GM08714 (cell line): ENCODE data around the gene AGK.

ENCODE experiments used
- H3K4me3 ChIP-seq: fragments of 200-500 bp; sonication (Bioruptor generic); 2 replicates; pipeline ENCODE4 v1.5.1; 2014; ENCODE audit warnings: mild to moderate bottlenecking, low read length, inconsistent platforms
- ZNF274 ChIP-seq: IDR thresholded peaks from 2 replicates; pipeline ENCODE4 v1.6.1; 2012; ENCODE audit warnings: mild to moderate bottlenecking, low read depth, low read length

The AGK gene

DNA sequence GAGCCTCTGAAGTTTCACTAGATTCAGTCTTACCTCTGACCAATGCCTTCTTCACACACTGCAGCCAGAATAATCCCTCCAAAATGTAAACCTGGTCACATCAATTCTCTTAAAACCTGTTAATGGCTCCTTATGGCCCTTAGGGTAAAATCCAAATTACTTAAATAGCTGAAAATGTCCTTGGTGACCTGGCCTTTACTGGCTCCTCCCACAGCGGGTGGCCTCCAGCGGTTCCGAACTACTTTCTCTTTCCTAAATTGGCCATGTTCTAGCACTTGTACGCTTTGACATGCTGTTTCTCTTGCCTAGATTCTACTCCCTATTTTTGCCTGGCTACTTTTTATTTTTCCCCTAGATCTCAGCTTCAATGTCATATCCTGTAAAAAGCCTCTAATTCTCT, 36.1 kb downstream of the AGK start:
- no peak overlapping the region for H3K4me3 ChIP-seq
- no peak for TF ChIP-seq ZNF274

DNA sequence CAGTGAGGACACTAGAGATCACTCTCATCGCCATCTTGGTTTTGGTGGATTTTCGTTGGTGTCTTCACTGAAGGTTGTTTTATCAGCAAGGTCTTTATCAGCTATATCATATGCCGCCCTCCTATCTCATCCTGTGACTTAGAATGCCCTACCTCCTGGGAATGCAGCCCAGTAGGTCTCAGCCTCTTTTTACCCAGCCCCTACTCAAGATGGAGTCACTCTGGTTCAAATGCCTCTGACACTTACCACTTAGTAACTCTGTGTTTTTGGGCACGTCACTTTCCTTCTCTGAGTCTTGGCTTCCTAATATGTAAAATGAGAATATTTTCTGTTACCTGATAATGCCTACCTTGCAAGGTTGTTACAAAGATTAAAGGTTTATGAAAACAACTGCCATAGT, 37.7 kb downstream of the AGK start:
- no peak for TF ChIP-seq ZNF274
- no peak overlapping the region for H3K4me3 ChIP-seq

DNA sequence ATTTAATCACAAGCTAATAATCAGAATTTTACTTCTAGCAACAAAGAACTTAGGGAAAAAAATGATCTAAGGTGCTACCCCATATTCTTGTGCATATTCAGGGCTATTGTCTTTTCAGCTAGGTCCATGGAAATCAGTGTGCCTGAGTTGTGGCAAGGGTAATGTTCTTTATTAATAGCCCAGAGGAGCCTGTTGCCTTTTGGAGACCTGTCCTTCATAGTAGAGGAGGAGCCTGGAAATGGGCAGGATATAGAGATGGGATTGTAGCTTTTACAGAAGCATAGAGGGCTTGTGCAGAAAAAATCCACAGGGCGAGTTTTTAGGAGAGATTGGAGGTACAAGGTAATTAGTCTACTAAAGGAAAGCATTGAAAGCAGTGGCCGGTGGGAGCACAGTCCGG, 38.9 kb downstream of the AGK start:
- no peak overlapping the region for H3K4me3 ChIP-seq
- no peak for TF ChIP-seq ZNF274

DNA sequence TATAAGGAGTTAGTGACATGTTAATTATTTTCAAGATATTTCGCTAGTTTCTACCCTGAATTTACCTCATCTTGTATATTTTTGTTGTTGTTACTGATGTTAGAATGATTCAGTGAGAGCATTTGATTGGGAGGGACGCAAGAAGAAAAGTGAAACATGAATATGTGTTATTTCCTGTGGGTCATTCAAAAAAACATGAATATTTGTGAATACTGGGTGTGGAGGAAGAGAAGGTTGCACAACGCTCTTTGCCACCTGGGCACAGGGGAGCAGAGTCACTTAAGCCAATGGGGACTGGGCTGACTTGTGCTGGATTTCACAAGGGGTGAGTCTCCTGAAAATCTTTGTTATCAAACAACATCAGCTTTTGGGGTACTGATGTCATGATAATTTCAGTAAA, 39.5 kb downstream of the AGK start:
- no peak overlapping the region for H3K4me3 ChIP-seq
- TF ChIP-seq ZNF274, result no peak

DNA sequence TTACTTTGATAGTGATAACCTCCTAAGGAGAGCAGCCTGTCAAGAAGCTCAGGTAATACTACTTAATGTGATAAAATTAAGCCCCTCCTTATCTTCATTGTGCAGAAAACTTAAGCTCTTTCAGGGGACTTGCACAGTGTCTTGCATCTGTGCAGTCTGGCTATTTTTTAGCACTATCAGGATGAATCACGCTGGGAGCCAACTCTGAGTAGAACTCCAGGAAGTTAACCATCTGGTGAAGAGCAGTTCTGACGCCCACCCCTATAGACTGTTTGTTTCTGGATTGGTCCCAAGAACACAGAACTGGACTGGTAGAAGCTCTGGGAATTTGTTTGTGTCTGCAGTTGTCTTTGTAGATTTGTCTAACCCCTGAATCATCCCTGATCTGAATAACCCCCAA, 41.9 kb downstream of the AGK start:
- no peak overlapping the region for H3K4me3 ChIP-seq
- no peak for TF ChIP-seq ZNF274

DNA sequence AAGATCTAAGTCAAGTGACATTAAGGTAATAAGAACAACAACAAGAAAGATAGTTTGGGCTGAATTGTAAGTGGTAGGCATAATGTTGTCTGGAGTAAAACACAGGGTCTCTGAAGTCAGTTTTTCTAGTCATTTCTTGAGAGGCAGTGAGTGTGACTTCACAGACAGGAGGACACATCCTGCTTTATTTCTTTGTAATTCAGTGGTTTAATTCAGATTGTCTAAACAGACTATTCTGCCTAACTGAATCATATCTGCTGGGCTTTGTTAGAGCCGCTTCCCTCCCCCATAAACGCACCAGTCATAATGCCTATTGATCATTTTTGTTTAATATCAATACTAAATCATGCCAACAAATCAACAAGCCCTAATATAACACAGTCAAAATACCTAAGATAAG, 46.8 kb downstream of the AGK start:
- no peak for TF ChIP-seq ZNF274
- no peak overlapping the region for H3K4me3 ChIP-seq

DNA sequence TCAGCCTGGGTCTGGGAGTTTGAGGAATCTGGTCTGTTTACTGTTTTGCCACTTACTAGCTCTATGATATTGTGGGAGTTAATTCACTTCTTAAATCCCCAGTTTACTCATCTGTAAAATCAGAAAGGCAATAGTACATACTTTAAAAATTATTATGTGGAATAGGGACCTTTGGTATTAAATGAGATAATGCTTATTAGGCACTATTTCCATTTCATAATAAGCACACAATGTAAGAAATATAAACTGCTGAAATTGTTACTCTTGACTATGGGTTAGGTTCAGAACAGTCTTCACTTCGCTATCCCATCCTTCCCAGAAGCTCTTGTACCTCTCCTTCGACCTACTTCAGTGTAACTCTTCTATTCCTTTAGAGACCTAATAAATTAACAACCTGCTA, 47.2 kb downstream of the AGK start:
- TF ChIP-seq ZNF274, result no peak

DNA sequence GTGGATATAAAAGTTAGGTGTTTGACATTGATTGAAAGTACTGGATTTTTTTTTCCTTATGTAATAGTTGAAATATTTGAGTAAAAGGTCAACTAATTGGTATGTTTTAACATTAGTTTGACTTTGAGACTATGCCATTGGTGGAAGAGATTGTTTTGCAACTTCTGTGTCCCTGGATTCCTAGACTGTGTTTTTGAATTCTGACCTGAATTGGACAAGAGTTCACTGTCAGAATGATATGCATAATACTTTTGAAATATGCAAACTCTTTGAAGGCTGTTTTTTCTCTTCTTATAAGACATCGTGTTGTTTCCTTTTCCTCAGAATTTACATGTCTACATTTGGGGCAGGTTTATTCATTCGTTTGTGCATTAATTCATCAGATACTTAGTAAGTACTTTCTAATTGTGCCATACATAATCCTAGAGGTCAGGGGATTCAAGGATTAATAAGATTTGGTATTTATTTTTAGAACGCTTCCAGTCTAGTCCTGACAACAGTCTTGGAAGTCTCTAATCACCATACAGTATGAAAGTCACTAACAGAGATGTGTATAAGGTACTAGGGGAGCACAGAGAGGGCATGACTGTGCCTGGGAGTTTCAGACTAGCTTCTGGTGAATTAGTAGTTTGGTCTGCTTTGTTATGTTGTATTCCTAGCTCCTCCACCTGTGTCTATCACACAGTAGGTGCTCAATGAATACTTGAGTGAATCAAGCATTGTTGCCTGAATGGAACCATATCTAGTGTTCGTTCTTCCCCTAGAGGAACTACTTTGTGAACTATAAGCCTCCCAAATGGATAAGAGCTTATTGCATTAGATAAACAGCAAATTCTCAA, 49.2 kb downstream of the AGK start:
- no peak for TF ChIP-seq ZNF274

More for the DNA sequence above, 47.2 kb downstream of the AGK start:
- H3K4me3 ChIP-seq, result no peak overlapping the region

DNA sequence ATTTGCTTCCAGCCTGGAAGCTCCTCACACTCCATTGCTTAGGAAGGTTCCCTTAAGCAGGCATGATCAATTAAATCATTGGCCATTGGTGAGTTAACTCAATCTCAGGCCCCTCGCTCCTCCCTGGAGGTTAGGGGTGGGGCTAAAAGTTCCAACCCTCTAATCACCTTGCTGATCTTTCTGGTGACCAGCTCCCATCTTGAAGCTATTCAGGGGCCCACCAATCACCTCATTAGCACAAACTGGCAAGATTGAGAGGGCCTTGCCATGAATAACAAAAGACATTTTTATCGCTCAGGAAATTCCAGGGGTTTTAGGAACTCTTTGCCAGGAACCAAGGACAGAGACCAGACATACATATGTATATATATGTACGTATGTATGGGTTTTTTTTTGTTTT, 58.4 kb downstream of the AGK start:
- TF ChIP-seq ZNF274, result no peak
- H3K4me3 ChIP-seq, result no peak overlapping the region

More for the DNA sequence above, 49.2 kb downstream of the AGK start:
- no peak overlapping the region for H3K4me3 ChIP-seq

DNA sequence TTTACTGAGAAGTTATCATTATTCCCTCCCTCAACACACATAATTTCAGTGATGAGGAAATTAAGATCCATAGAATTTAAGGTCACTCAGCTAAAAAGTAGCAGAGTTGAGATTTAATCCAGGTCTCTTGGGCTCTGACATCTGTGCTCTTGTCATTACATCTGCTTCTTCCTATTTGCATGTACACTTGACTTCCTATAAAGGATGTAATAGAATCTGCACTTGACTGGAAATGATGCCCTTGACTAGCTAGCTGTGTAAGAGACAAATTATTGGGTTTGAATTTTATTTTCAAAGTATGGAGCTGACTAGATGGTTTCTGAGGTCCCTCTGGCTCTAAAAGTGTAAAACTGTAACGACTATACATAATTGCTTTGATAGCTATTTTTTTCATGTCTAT, 59.5 kb downstream of the AGK start:
- H3K4me3 ChIP-seq, result no peak overlapping the region
- no peak for TF ChIP-seq ZNF274

DNA sequence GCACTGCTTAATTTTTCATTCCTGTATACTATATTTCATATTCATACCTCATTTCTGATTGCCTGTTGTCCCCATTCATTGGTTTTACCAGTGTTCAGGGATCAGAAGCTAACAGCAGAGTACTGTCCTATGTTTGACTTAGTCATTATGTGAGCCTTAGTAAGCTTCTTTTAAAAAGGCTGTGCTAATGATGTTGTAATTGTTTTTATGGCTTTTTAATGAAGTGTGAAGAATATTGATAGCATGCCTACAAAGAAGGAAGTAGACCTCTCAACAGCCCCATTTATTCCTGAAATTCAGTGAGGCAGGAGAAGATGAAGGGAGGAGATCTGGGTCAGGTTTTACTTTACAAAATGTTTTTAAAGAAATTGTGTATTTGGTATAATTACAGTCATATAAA, 61.7 kb downstream of the AGK start:
- no peak overlapping the region for H3K4me3 ChIP-seq
- no peak for TF ChIP-seq ZNF274

DNA sequence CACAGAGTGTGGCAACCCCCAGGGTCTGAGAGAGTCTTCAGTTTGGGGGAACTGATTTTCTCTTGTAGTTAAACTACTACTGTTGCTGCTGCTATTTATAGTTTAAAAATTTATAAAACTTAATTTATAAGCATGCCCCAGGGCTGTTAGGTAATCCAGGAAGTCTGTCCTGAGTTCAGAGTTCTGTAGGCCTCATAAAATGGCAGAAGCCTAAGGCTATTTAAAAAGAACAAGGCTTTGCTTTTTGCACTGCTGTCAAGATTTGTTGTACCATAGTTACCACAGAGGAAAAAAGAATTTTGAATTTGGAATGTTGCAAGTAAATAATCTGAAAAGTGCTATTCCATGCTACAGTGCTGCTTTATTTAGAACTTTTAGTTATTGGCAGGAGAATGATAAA, 66.1 kb downstream of the AGK start:
- no peak for TF ChIP-seq ZNF274
- H3K4me3 ChIP-seq, result no peak overlapping the region

DNA sequence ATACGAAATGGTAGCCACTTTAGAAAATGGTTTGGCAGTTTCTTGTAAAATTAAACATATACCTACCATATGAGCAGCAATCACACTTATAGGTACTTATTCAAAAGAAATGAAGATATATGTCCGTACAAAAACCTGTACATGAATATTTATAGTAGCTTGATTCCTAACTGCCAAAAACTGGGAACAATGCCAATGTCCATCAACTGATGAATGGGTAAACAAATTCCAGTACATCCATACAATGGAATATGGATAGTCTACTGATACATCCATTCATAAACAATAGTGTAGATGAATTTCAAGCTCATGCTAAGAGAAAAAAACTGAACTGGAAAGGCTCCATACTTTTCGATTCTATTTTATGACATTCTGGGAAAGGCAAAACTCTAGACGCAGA, 68.5 kb downstream of the AGK start:
- TF ChIP-seq ZNF274, result no peak
- no peak overlapping the region for H3K4me3 ChIP-seq

DNA sequence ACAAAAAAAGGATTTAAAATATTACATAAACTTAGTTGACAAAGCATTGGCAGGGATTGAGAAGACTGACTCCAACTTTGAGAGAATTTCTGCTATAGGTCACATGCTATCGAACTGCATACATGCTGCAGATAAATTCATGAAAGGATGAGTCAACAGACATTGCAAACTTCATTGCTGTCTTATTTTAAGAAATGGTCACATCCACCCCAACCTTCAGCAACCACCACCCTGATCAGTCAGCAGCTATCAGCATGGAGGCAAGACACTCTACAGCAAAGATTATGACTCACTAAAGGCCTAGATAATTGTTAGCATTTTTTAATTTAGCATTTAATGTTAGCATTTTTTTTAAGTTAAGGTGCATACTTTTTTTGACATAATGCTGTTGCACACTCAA, 73.6 kb downstream of the AGK start:
- no peak overlapping the region for H3K4me3 ChIP-seq
- no peak for TF ChIP-seq ZNF274

DNA sequence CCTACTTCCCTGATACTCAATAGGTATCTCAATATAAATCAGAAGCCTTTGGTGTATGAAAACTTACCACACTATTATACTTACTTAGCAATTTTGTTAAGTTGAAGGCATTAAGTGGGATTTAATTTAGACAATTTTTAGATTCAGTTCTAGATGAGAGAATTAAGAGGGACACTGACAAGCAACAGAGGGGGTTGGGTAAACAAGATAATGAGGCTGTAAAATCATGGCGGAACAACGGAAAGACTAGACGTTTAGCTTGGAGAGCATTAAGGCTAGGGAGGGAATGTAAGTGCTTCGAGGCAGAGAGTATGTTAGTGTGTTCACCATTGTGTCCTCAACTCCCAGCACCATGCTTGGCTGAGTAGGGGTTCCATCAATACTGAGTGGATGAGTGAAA, 79.4 kb downstream of the AGK start:
- no peak for TF ChIP-seq ZNF274
- H3K4me3 ChIP-seq, result no peak overlapping the region

DNA sequence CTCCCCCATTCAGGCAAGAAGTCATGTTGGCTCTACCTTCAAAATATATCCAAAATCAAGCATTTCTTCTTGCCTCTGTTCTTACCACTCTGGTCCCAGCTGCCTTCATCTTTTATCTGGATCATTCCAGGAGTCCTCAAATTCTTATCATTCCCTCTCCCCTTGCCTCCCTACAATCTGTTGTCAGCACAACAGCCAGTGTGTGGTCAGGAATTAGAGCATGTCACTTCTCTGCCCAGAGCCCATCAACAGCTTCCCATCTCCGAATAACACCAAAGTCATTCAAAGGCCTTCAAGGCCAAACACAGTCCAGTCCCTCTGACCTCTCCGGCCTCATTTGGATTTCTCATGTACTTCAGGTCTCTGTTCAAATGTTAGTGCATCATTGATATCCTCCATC, 80.3 kb downstream of the AGK start:
- no peak for TF ChIP-seq ZNF274
- no peak overlapping the region for H3K4me3 ChIP-seq
